Gastroesophageal sphincter (tissue), 3 donors: ENCODE data around the gene MAMSTR.

Source experiments
- CTCF ChIP-seq, 4 experiments: fragments of 200-600 bp in 2 of 4; fragments of 450-650 bp in 2 of 4; sonication (generic) in 1 of 4; IDR thresholded peaks; one replicate each; pipeline ENCODE4 v1.5.1; 2017 to 2019; ENCODE audit warnings: antibody characterized with exemption in 4 of 4, mild to moderate bottlenecking in 2 of 4, moderate library complexity in 2 of 4
- EP300 ChIP-seq: sonication (generic); formaldehyde crosslinking; IDR thresholded peaks from one replicate; pipeline ENCODE4 v1.6.1; 2017; ENCODE audit warnings: antibody characterized with exemption, mild to moderate bottlenecking
- POLR2A ChIP-seq, 2 donors: fragments of 450-650 bp; IDR thresholded peaks; one replicate each; pipeline ENCODE4 v1.6.1; 2017; ENCODE audit warnings: antibody characterized with exemption in 2 of 2, mild to moderate bottlenecking in 2 of 2, moderate library complexity in 1 of 2
- POLR2AphosphoS5 ChIP-seq: sonication (generic); formaldehyde crosslinking; IDR thresholded peaks from one replicate; pipeline ENCODE4 v1.6.1; 2017; ENCODE audit warnings: antibody characterized with exemption

- TF ChIP-seq CTCF (IDR thresholded peaks at IDR 0.05) (no peak), EP300 (no peak), POLR2A (IDR thresholded peaks at IDR 0.05) (no peak), POLR2AphosphoS5 (no peak)
Measured at GRCh38 chr19:48722196-48722708, 2.7 kb upstream of the MAMSTR start.
